A673 (cell line): ENCODE data around the gene EDEM3. TPM values are rescaled to one million over a fixed set of nuclear protein-coding genes. Genes with fewer than 3 reads are reported as not detected.
A peak's percentile ranks its signal among the peaks of the same experiment; 100 is the strongest.

Source experiments
- BruUV-seq: library from RNA; stranded (reverse); fragments of 400-500 nt; replicated peaks from 2 replicates; lab custom pipeline; 2021; lab: Mats Ljungman, UMichigan
- CTCF ChIA-PET: fragments of 300-600 bp; sonication (Branson Sonifier 250); formaldehyde crosslinking; loops from one replicate; lab custom pipeline; 2022; ENCODE audit warnings: antibody characterized with exemption; lab: Charles Lee
- POLR2A ChIA-PET: fragments of 300-600 bp; sonication (Branson Sonifier 250); formaldehyde crosslinking; loops from one replicate; lab custom pipeline; 2022; ENCODE audit warnings: antibody characterized with exemption; ENCODE audit not compliant: low non-redundant PET; lab: Charles Lee
- DNase-seq: peaks from one replicate; pipeline ENCODE4 v3.0.0-alpha.2; 2015; ENCODE audit warnings: low spot score
- H3K27ac ChIP-seq: fragments of 200-600 bp; sonication (generic); 2 replicates; pipeline ENCODE4 v1.5.1; 2016; ENCODE audit warnings: mixed run types, low read depth, mild to moderate bottlenecking, mixed read lengths, antibody characterized with exemption, low read length; ENCODE audit not compliant: poor library complexity, severe bottlenecking
- H3K27me3 ChIP-seq: fragments of 200-600 bp; sonication (generic); replicated peaks from 2 replicates; pipeline ENCODE4 v1.6.1; 2017; ENCODE audit warnings: mixed run types, low read depth, mild to moderate bottlenecking, mixed read lengths, antibody characterized with exemption, low read length; ENCODE audit not compliant: insufficient read depth, poor library complexity
- H3K36me3 ChIP-seq: fragments of 200-600 bp; sonication (generic); 2 replicates; pipeline ENCODE4 v1.6.1; 2016; ENCODE audit warnings: mixed run types, mild to moderate bottlenecking, mixed read lengths, antibody characterized with exemption, low read length; ENCODE audit not compliant: insufficient read depth, poor library complexity, severe bottlenecking
- H3K4me1 ChIP-seq: fragments of 200-600 bp; sonication (generic); 2 replicates; pipeline ENCODE4 v1.6.1; 2017; ENCODE audit warnings: mixed run types, mild to moderate bottlenecking, mixed read lengths, antibody characterized with exemption, low read length; ENCODE audit not compliant: insufficient read depth, poor library complexity, severe bottlenecking
- H3K4me3 ChIP-seq: fragments of 200-600 bp; sonication (generic); 2 replicates; pipeline ENCODE4 v1.5.1; 2016; ENCODE audit warnings: low read depth, mixed run types, mild to moderate bottlenecking, mixed read lengths, low read length; ENCODE audit not compliant: poor library complexity, severe bottlenecking
- H3K9me3 ChIP-seq: fragments of 200-600 bp; sonication (generic); 2 replicates; pipeline ENCODE4 v1.6.1; 2016; ENCODE audit warnings: mixed run types, low read depth, mild to moderate bottlenecking, mixed read lengths, antibody characterized with exemption, low read length; ENCODE audit not compliant: poor library complexity, severe bottlenecking
- CTCF ChIP-seq: fragments of 300-800, 200-600 bp; sonication (generic); conservative IDR thresholded peaks from 2 replicates; pipeline ENCODE4 v1.5.1; 2017; ENCODE audit warnings: low read depth, mild to moderate bottlenecking, antibody characterized with exemption, low read length, moderate library complexity, mixed read lengths
- EZH2 ChIP-seq: fragments of 200-600 bp; sonication (generic); IDR thresholded peaks from 2 replicates; pipeline ENCODE4 v1.6.1; 2017; ENCODE audit warnings: borderline replicate concordance, low read depth, mild to moderate bottlenecking, mixed read lengths, antibody characterized with exemption, low read length; ENCODE audit not compliant: poor library complexity, severe bottlenecking
- intact Hi-C: fragments of 100-400 bp; cut with micrococcal nuclease; formaldehyde crosslinking; loops from one replicate; pipeline ENCODE4 v1.10.0; 2022; ENCODE audit not compliant: unreplicated experiment
- total RNA-seq: library from RNA; stranded (reverse); gene quantifications from 2 replicates; pipeline ENCODE4 v1.2.3, GENCODE V29; 2021

The EDEM3 gene
- total RNA-seq, 1 experiment from 2014 or later: 24.3 TPM

- Histone ChIP-seq H3K27ac (no peak overlapping the region), H3K9me3 (no peaks in the 10 kb centered on the region), H3K4me3 (no peak overlapping the region), H3K4me1 (peaks cover 17% of the 10 kb centered on the region), H3K36me3 (peaks cover 3% of the 10 kb centered on the region), H3K27me3 (no peaks in the 10 kb centered on the region)
- ChIA-PET CTCF (no interaction called here), POLR2A (no interaction called here)
- DNase-seq: no peak
- no TSS peak for BruUV-seq
- intact Hi-C loops: no loop called here
- TF ChIP-seq EZH2 (no peak), CTCF (no peak)
These were observed 59.6 kb downstream of the EDEM3 start for GRCh38 chr1:184695023-184695422.

DNA sequence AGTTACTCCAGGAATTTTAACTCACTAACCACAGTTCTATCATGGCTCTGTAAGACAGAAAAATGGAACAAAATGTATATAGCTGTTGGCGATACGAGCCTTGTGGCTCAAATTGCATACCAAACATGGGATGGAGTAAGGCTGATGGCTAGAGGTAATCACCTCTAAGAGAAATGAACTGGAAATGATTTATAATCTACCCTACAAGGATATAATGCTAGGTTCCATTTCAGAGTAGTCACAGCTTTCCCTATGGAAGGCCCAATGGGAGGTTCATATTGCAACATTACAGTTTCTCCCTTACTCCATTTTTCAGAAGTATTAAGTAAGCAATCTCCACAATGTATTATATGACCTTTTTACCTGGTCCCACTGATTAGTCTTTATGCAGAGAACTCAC is 61.6 kb downstream of the EDEM3 start:
- Histone ChIP-seq H3K4me1 (peaks cover 17% of the 10 kb centered on the region), H3K27me3 (no peaks in the 10 kb centered on the region), H3K4me3 (no peak overlapping the region), H3K27ac (no peak overlapping the region), H3K9me3 (no peaks in the 10 kb centered on the region), H3K36me3 (peaks cover 3% of the 10 kb centered on the region)
- TF ChIP-seq EZH2 (no peak), CTCF (no peak)
- DNase-seq: no peak
- no TSS peak for BruUV-seq
- POLR2A ChIA-PET: no interaction called here
- CTCF ChIA-PET: no interaction called here
- intact Hi-C loops: no loop called here

GRCh38 chr1:184691719-184692324 is 62.8 kb downstream of the EDEM3 start:
- intact Hi-C loops: no loop called here
- no peak overlapping the region for H3K27ac ChIP-seq
- H3K4me3 ChIP-seq: no peak overlapping the region
- no peaks in the 10 kb centered on the region for H3K9me3 ChIP-seq
- peaks cover 3% of the 10 kb centered on the region for H3K36me3 ChIP-seq
- no peaks in the 10 kb centered on the region for H3K27me3 ChIP-seq
- TSS peak; percentile 23 for BruUV-seq
- TF ChIP-seq CTCF (peak; percentile 95), EZH2 (no peak)
- CTCF ChIA-PET: interaction anchor here (0.7 to 1.9 kb wide), 6 partner anchors 28 to 1083 kb away, joined by 3 to 7 read pairs (median 5); no protein-coding TSS in a partner anchor
- POLR2A ChIA-PET: no interaction called here
- H3K4me1 ChIP-seq: peaks cover 17% of the 10 kb centered on the region
- DNase-seq: peak; percentile 72
